Measurements from ENCODE around the gene TMEM37.

The TMEM37 gene

DNA sequence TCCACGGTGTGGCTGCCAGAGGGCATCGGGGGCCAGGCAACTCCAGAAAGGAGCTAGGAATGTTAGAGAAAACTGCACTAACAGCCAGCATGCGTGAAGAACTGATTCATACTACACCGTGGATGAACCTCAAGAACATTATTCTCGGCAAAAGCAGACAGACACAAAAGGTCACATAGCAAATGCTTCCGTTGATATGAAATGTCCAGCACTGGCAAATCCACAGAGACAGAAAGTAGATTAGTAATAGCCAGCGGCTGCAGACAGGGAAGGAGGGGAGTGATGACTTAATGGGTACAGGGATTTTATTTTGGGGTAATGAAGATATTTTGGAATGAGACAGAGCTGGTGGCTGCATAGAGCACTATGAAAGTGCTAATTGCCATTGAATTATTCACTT lies 55.2 kb downstream of the TMEM37 start:
- FAIRE-seq, result no peak
- no peak for DNase-seq (ENCODE audit: extremely low spot score, insufficient read length, low read depth)

DNA sequence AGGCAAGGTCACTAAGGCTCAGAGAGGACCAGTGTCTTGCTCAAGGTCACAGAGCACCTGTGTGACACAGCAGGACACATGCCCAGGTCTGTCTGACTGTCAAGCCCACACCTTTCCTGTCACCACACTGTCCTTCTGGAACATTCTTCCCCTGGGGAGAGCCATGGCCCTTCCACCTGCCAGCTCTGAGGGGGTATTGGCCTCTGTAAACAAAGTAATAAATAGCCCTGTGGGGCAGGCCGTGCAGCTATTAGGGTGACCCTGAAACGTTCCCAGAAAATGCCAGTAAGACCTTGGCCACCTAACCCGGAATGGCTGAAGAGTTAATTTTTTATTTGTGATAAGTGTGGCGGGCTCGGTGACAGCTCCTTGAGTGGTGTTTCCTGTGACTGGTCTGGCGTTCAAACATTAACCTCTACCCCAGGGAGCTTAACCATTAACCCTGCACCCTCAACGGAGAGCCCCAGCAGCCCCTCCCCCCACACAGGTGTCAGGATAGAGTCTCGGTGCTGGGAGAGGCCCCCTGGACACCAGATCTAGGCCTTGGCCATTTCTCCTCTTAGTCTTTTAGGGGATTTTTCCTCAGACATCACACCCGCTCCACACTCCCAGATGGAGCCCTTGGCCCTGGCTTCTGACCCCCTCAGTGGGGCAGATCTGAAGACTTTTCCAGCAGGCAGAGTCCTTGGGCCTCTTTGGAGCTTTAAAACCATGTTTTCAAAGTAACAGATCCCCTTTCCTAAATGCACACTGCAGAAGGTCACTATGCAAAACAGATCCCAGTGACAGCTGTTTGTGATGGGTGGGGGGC lies 56.0 kb downstream of the TMEM37 start:
- peak; percentile 94 for FAIRE-seq
- DNase-seq (ENCODE audit: extremely low spot score, insufficient read length, low read depth), result peak; percentile 71
